ENCODE results near the gene TTC7B.

Gene TTC7B

GRCh38 chr14:90648421-90648820 is 167.8 kb downstream of the TTC7B start:
- no peak for DNase-seq (ENCODE audit: low read depth in 2 of 2)

- no peak for DNase-seq (ENCODE audit: low read depth in 2 of 2)
Observed at GRCh38 chr14:90647473-90648005, 168.7 kb downstream of the TTC7B start.

GRCh38 chr14:90645842-90646443 is 170.3 kb downstream of the TTC7B start:
- DNase-seq (ENCODE audit: low read depth in 2 of 2) = no peak

- DNase-seq (ENCODE audit: low read depth in 2 of 2) = no peak
Observed at GRCh38 chr14:90644882-90645281, 171.3 kb downstream of the TTC7B start.

GRCh38 chr14:90643982-90644670 is 172.1 kb downstream of the TTC7B start:
- no peak for DNase-seq (ENCODE audit: low read depth in 2 of 2)

- DNase-seq (ENCODE audit: low read depth in 2 of 2) = no peak
Observed at GRCh38 chr14:90642244-90642717, 173.9 kb downstream of the TTC7B start.

GRCh38 chr14:90641615-90642243 is 174.5 kb downstream of the TTC7B start:
- DNase-seq (ENCODE audit: low read depth in 2 of 2) = no peak

GRCh38 chr14:90641168-90641567 is 175.1 kb downstream of the TTC7B start:
- DNase-seq (ENCODE audit: low read depth in 2 of 2) = no peak

GRCh38 chr14:90639641-90640040 is 176.6 kb downstream of the TTC7B start:
- no peak for DNase-seq (ENCODE audit: low read depth in 2 of 2)

GRCh38 chr14:90632871-90633270 is 183.4 kb downstream of the TTC7B start:
- DNase-seq (ENCODE audit: low read depth in 2 of 2) = no peak

- DNase-seq (ENCODE audit: low read depth in 2 of 2) = no peak
Observed at GRCh38 chr14:90632451-90632850, 183.8 kb downstream of the TTC7B start.

- DNase-seq (ENCODE audit: low read depth in 2 of 2) = no peak
Observed at GRCh38 chr14:90630171-90630806, 185.9 kb downstream of the TTC7B start.

- no peak for DNase-seq (ENCODE audit: low read depth in 2 of 2)
Observed at GRCh38 chr14:90629471-90629870, 186.8 kb downstream of the TTC7B start.

- no peak for DNase-seq (ENCODE audit: low read depth in 2 of 2)
Observed at GRCh38 chr14:90628825-90629224, 187.4 kb downstream of the TTC7B start.

GRCh38 chr14:90627478-90627877 is 188.8 kb downstream of the TTC7B start:
- DNase-seq (ENCODE audit: low read depth in 2 of 2) = no peak

GRCh38 chr14:90626550-90626949 is 189.7 kb downstream of the TTC7B start:
- DNase-seq (ENCODE audit: low read depth in 2 of 2) = no peak

- no peak for DNase-seq (ENCODE audit: low read depth in 2 of 2)
Observed at GRCh38 chr14:90625445-90625844, 190.8 kb downstream of the TTC7B start.

- DNase-seq (ENCODE audit: low read depth in 2 of 2) = no peak
Observed at GRCh38 chr14:90624732-90625400, 191.4 kb downstream of the TTC7B start.

GRCh38 chr14:90624227-90624626 is 192.0 kb downstream of the TTC7B start:
- no peak for DNase-seq (ENCODE audit: low read depth in 2 of 2)

GRCh38 chr14:90621201-90621600 is 195.0 kb downstream of the TTC7B start:
- DNase-seq (ENCODE audit: low read depth in 2 of 2) = no peak

GRCh38 chr14:90620568-90621077 is 195.6 kb downstream of the TTC7B start:
- no peak for DNase-seq (ENCODE audit: low read depth in 2 of 2)

GRCh38 chr14:90619911-90620310 is 196.3 kb downstream of the TTC7B start:
- no peak for DNase-seq (ENCODE audit: low read depth in 2 of 2)
